Testis (tissue), 3 donors: ENCODE data around the gene EYS. TPM values are rescaled to one million over a fixed set of nuclear protein-coding genes. Genes with fewer than 3 reads are reported as not detected.

Experiments
- DNase-seq: peaks from one replicate; pipeline ENCODE4 v3.0.0-alpha.2; 2019
- H3K27ac ChIP-seq, 2 donors: fragments of 200-600 bp; sonication (generic); one replicate each; pipeline ENCODE4 v1.5.1; 2019
- H3K27me3 ChIP-seq: fragments of 200-600 bp; sonication (generic); one replicate; pipeline ENCODE4 v1.5.1; 2019
- H3K36me3 ChIP-seq: fragments of 200-600 bp; sonication (generic); one replicate; pipeline ENCODE4 v1.5.1; 2017; ENCODE audit warnings: low read depth; ENCODE audit errors: missing control alignments
- H3K4me1 ChIP-seq: fragments of 200-600 bp; sonication (generic); one replicate; pipeline ENCODE4 v1.5.1; 2019
- H3K4me3 ChIP-seq, 2 donors: fragments of 200-600 bp; sonication (generic); one replicate each; pipeline ENCODE4 v1.5.1; 2017 to 2019
- H3K9me3 ChIP-seq: fragments of 200-600 bp; sonication (generic); one replicate; pipeline ENCODE4 v1.5.1; 2017
- CTCF ChIP-seq, 3 experiments: fragments of 450-650 bp in 2 of 3; fragments of 200-600 bp in 1 of 3; sonication (generic) in 1 of 3; IDR thresholded peaks; one replicate each; pipeline ENCODE4 v1.5.1; 2016 to 2019; ENCODE audit warnings: antibody characterized with exemption in 3 of 3, mild to moderate bottlenecking in 2 of 3, moderate library complexity in 1 of 3
- POLR2A ChIP-seq: fragments of 450-650 bp; IDR thresholded peaks from one replicate; pipeline ENCODE4 v1.6.1; 2017; ENCODE audit warnings: antibody characterized with exemption, mild to moderate bottlenecking, moderate library complexity
- WGBS, 2 donors: methylation state at CpG; one replicate each; pipeline ENCODE4 v1.1.5; 2018; 5-methylcytosine and 5-hydroxymethylcytosine counted together
- intact Hi-C: fragments of 100-400 bp; cut with DNase I; formaldehyde crosslinking; loops from one replicate; pipeline ENCODE4 v1.15.1; 2023; ENCODE audit warnings: low total_unique reads
- polyA plus RNA-seq: library from polyadenylated mRNA; stranded (reverse); fragments of 350-450 nt; fragmentation: Illumina TruSeq; extraction: RNeasy Lipid Tissue Mini Kit (QIAGEN cat#74804); gene quantifications from one replicate; pipeline ENCODE4 v1.2.3, GENCODE V29; 2014; ENCODE audit warnings: low read depth, low replicate concordance; ENCODE audit not compliant: insufficient read depth
- total RNA-seq, 2 donors: library from RNA; depleted of rRNA; stranded (reverse); fragments of >200 nt; gene quantifications; one replicate each; pipeline ENCODE4 v1.2.3, GENCODE V29; 2016

Gene EYS
- total and polyA plus RNA-seq, 3 donors from 2014 or later: 1.3 to 2.8 (median 2.6) TPM

DNA sequence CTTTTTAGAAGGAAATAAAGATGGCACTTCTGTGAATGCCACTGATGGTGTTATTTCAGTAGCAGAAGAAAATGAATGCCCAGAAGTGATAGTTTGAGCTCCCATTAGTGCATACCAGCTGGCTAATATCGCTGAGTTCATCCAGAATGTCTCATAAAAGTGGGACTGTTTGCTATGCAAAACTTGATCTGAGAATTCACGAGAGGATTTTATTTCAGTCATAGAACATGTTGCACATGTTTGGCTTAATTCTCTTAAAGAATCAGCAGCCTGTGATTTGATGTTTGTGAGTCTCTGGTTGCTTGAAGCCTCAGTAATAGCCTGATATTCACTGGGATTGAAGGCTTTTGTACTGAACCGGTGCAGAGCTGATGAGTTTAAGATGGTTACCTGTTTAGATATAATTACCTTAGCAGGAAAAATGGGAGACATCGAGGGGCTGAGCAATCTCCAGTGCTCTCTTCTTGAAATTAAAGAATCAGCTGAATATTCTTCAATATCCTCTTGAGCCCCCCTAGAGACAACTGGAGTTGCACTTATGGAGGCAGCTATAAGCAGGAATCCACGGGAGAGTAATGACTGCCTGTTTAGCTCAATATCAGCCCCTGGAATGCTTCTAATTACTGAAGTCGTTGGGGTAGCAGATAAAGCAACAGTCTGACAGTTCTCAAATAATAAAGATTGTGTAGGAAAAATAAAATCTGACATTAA, 1115.9 kb downstream of the EYS start:
- H3K36me3 ChIP-seq: no peaks in the 10 kb centered on the region
- no peaks in the 10 kb centered on the region for H3K4me1 ChIP-seq
- H3K27ac ChIP-seq: no peak overlapping the region
- intact Hi-C loops: no loop called here
- TF ChIP-seq POLR2A (no peak), CTCF (IDR thresholded peaks at IDR 0.05) (no peak)
- no peak overlapping the region for H3K4me3 ChIP-seq
- H3K9me3 ChIP-seq: no peaks in the 10 kb centered on the region
- no peaks in the 10 kb centered on the region for H3K27me3 ChIP-seq
- DNase-seq: no peak
- WGBS, 2 donors: 50 to 53% methylated on average over 6 of the region's 6 CpGs

DNA sequence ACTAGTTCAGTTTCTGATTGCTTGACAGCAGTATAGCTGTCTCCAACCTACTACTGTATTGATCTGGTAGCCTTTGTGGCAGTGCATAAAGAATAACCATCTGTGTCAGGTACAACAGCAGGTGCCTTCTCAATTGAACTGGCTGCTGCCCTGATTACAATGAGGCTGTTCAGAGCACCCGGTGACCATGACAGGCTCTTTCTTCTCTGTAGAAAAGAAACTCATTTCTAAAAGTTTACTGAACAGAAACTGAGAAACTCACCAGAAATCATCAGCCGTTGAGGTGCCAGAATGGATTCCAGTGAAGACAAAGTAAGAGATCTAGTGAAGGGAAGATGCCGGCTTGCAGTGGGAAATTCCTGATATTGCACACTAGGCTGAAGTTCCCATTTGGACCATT, 1117.1 kb downstream of the EYS start:
- H3K27me3 ChIP-seq: no peaks in the 10 kb centered on the region
- intact Hi-C loops: no loop called here
- no peaks in the 10 kb centered on the region for H3K4me1 ChIP-seq

DNA sequence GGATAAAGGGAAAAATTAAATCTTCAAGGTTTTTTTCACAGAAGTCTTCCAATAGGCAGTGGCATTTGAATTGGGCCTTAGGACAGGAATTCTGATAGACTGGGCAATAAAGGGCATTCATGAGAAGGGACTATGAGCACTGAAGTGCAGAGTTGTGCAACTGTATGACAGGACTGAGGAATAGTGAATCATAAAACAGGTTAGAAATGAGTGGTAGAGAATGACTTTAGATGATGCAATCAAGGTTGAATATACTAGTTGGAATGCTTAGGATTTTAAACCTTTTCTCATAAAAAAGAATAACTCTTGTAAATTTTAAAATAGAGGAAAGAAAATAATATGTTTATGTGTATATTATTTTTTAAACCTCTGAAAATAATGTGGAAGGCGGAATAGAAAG, 1126.7 kb downstream of the EYS start:
- Histone ChIP-seq H3K27ac (no peak overlapping the region), H3K9me3 (no peaks in the 10 kb centered on the region), H3K27me3 (no peaks in the 10 kb centered on the region), H3K4me3 (no peak overlapping the region), H3K36me3 (no peaks in the 10 kb centered on the region), H3K4me1 (no peaks in the 10 kb centered on the region)
- whole genome bisulfite sequencing, 2 donors: 76 to 93% methylated on average over 1 of the region's 1 CpG
- DNase-seq: no peak
- intact Hi-C loops: no loop called here
- TF ChIP-seq POLR2A (no peak), CTCF (IDR thresholded peaks at IDR 0.05) (no peak)

More for the DNA sequence above, 1117.1 kb downstream of the EYS start:
- H3K36me3 ChIP-seq: no peaks in the 10 kb centered on the region
- H3K9me3 ChIP-seq: no peaks in the 10 kb centered on the region
- no peak overlapping the region for H3K4me3 ChIP-seq
- no peak for TF ChIP-seq CTCF (IDR thresholded peaks at IDR 0.05)
- no peak for TF ChIP-seq POLR2A
- WGBS, 2 donors: 88% methylated on average over 3 of the region's 3 CpGs
- DNase-seq: no peak
- no peak overlapping the region for H3K27ac ChIP-seq

DNA sequence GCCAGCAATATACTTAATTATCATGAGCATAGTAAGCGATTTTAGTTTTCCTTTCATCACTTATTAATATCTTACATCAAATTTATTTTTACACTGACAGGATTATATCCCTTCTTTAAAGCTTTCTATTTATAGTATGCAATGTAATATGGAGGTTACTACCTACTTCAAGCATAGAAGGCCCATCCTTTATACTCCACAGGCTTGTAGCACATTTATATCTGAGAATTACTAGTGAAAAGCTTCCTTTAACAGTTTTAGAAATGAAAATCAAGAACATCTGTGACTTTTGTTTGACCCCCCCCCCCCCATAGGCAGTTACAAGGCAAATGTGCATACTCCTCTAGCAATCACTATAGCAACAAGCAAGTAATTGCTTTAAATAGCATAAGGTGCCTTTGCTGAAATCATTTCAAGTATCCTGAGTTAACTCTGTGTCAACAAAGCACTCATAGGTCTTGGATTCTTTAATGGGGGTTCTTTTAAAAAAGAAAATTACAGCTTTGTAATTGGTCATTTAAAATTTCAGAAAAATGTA, 1153.7 kb downstream of the EYS start:
- DNase-seq: no peak
- no peak for TF ChIP-seq CTCF (IDR thresholded peaks at IDR 0.05)
- intact Hi-C loops: no loop called here
- Histone ChIP-seq H3K4me1 (no peaks in the 10 kb centered on the region), H3K27me3 (no peaks in the 10 kb centered on the region), H3K9me3 (no peaks in the 10 kb centered on the region), H3K27ac (no peak overlapping the region), H3K36me3 (no peaks in the 10 kb centered on the region), H3K4me3 (no peak overlapping the region)
- 83 to 91% methylated on average over 1 of the region's 1 CpG for WGBS, 2 donors
